DND-41 (cell line): ENCODE results near the gene HPCAL1.

ENCODE experiments used
- ATAC-seq: fragments of 200-7000 bp; cut with Tn5 transposase; 3 replicates; pipeline ENCODE4 v1.9.1; 2021; ENCODE audit warnings: low read depth; ENCODE audit not compliant: insufficient read depth
- DNase-seq: peaks from one replicate; pipeline ENCODE4 v3.0.0-alpha.2; 2020
- H2AFZ ChIP-seq: 2 replicates; pipeline ENCODE4 v1.6.0; 2012; ENCODE audit warnings: low read depth, low read length
- H3K27ac ChIP-seq: 2 replicates; pipeline ENCODE4 v1.5.1; 2012; ENCODE audit warnings: low read length, inconsistent platforms
- H3K27me3 ChIP-seq: fragments of 200-600 bp; sonication (generic); 2 replicates; pipeline ENCODE4 v1.6.0; 2012; ENCODE audit warnings: low read length, mild to moderate bottlenecking, inconsistent platforms; ENCODE audit not compliant: insufficient read depth, poor library complexity
- H3K36me3 ChIP-seq: 2 replicates; pipeline ENCODE4 v1.5.1; 2012; ENCODE audit warnings: low read length, inconsistent platforms; ENCODE audit not compliant: insufficient read depth
- H3K4me1 ChIP-seq: 2 replicates; pipeline ENCODE4 v1.5.1; 2012; ENCODE audit warnings: mild to moderate bottlenecking, low read length; ENCODE audit not compliant: insufficient read depth
- H3K4me2 ChIP-seq: 2 replicates; pipeline ENCODE4 v1.6.0; 2012; ENCODE audit warnings: mild to moderate bottlenecking, moderate library complexity, low read length, inconsistent platforms; ENCODE audit not compliant: insufficient read depth
- H3K4me3 ChIP-seq, 2 experiments: fragments of 200-600 bp in 1 of 2; shearing (Covaris generic) in 1 of 2; 2 replicates each; pipeline ENCODE4 v1.5.1; 2012 to 2016; ENCODE audit warnings: inconsistent platforms in 2 of 2, low read length in 2 of 2, mild to moderate bottlenecking in 2 of 2, low read depth in 1 of 2, moderate library complexity in 1 of 2
- H3K79me2 ChIP-seq: 2 replicates; pipeline ENCODE4 v1.6.0; 2012; ENCODE audit warnings: low read length, inconsistent platforms; ENCODE audit not compliant: insufficient read depth
- H3K9ac ChIP-seq: 2 replicates; pipeline ENCODE4 v1.6.0; 2012; ENCODE audit warnings: low read depth, mild to moderate bottlenecking, inconsistent platforms, low read length, moderate library complexity
- H3K9me3 ChIP-seq: 2 replicates; pipeline ENCODE4 v1.5.1; 2012; ENCODE audit warnings: low read length, moderate library complexity, mild to moderate bottlenecking, inconsistent platforms; ENCODE audit not compliant: insufficient read depth, severe bottlenecking
- H4K20me1 ChIP-seq: 2 replicates; pipeline ENCODE4 v1.6.0; 2012; ENCODE audit warnings: low read length; ENCODE audit not compliant: insufficient read depth
- EZH2 ChIP-seq: IDR thresholded peaks from 3 replicates; pipeline ENCODE4 v1.6.1; 2012; ENCODE audit warnings: borderline replicate concordance, low read depth, mild to moderate bottlenecking, moderate library complexity, low read length, inconsistent platforms; ENCODE audit not compliant: severe bottlenecking
- TF ChIP-seq, protein P1 (sequence below): IDR thresholded peaks from 2 replicates; pipeline ENCODE4 v1.5.1; 2012; ENCODE audit warnings: borderline replicate concordance, low read length, moderate library complexity, mild to moderate bottlenecking; ENCODE audit not compliant: poor library complexity, severe bottlenecking; ENCODE audit errors: extremely low read depth

The HPCAL1 gene

DNA sequence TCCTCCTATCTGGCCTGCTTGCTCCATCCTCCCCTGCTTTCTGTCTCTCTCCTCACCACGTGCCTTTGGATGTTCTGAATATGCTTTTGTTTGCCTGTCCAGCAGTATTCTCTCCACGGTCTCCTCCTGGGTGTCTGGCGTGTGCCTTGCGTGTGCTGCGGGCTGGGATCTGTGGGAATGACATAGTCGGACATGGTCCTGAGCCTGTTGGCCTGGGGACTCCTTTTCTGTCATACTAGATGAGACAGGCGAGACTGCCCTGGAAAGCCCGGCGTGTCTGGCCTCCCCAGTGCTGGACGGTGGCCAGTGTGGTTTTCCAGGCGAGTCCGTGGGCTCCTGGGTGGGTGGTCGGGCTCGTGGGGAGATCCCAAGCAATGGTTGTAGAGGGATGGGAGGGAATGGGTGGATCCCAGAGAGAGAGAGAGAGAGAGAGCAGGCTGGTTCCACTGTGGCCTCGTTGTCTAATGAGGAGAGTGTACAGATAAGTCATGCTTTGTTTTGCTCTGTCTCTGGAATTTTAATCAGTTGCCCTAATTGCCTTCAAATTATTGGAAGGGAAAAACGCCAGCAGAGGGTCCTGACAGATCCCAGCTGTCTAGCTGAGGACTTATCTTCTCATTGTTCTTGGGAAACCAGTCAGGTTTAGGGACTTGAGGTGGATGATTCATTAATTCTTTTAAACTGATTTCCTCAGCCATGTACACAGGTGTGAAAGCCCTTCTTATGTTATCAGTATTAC is 58.3 kb downstream of the HPCAL1 start:
- Histone ChIP-seq H4K20me1 (peaks cover 19% of the 10 kb centered on the region), H2AFZ (no peak overlapping the region), H3K9me3 (no peaks in the 10 kb centered on the region), H3K4me3 (no peak overlapping the region), H3K79me2 (no peaks in the 10 kb centered on the region), H3K36me3 (no peaks in the 10 kb centered on the region), H3K27me3 (no peaks in the 10 kb centered on the region), H3K4me1 (no peaks in the 10 kb centered on the region), H3K27ac (no peak overlapping the region), H3K4me2 (no peak overlapping the region), H3K9ac (no peak overlapping the region)
- ATAC-seq: no peak
- DNase-seq: no peak
- TF ChIP-seq, protein P1, sequence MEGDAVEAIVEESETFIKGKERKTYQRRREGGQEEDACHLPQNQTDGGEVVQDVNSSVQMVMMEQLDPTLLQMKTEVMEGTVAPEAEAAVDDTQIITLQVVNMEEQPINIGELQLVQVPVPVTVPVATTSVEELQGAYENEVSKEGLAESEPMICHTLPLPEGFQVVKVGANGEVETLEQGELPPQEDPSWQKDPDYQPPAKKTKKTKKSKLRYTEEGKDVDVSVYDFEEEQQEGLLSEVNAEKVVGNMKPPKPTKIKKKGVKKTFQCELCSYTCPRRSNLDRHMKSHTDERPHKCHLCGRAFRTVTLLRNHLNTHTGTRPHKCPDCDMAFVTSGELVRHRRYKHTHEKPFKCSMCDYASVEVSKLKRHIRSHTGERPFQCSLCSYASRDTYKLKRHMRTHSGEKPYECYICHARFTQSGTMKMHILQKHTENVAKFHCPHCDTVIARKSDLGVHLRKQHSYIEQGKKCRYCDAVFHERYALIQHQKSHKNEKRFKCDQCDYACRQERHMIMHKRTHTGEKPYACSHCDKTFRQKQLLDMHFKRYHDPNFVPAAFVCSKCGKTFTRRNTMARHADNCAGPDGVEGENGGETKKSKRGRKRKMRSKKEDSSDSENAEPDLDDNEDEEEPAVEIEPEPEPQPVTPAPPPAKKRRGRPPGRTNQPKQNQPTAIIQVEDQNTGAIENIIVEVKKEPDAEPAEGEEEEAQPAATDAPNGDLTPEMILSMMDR: no peak
- no peak for TF ChIP-seq EZH2

DNA sequence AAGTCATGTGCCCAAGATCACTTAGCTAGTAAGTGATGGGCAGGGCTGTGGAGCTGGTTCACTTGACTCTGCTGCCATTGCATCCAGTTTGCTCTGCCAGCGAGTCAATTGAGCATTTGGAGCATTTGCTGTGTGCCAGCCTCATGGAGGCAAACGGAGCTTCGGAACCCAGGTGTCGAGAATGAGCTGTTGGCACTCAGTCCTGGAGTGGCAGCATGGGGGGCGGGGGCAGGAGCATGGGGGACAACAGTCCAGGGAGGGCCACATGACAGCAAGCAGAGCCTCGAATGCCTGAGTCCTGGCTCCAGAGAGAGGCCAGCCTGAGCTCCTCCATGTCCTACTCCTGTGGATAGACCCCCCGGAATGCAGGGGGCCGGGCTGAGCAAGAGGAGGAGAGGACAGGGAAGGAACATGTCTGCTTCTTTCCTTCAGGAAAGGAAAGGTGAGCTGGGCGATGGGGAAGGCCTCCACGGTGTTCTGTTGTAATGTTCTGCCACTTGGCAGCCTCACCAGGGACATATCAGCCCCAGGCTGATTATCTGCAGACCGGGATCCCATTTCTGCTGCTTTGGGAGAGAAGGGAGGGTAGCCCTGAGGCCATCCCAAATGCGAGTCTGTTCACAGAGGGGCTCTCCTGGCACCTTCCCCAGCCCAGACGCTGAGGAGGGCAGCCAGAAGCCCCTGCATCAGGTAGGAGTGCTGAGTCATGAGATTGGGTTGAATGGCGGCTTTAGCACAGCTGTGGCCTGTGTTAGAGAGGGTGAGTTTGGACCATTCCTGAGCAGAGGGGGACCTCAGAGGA is 59.6 kb downstream of the HPCAL1 start:
- no peaks in the 10 kb centered on the region for H3K79me2 ChIP-seq
- no peaks in the 10 kb centered on the region for H3K36me3 ChIP-seq
- no peak for DNase-seq
- no peak overlapping the region for H3K4me2 ChIP-seq
- peaks cover 13% of the 10 kb centered on the region for H4K20me1 ChIP-seq
- no peak overlapping the region for H3K27ac ChIP-seq
- H3K4me3 ChIP-seq: no peak overlapping the region
- H3K27me3 ChIP-seq: no peaks in the 10 kb centered on the region
- no peak overlapping the region for H2AFZ ChIP-seq
- H3K9me3 ChIP-seq: no peaks in the 10 kb centered on the region
- no peaks in the 10 kb centered on the region for H3K4me1 ChIP-seq
- no peak overlapping the region for H3K9ac ChIP-seq
- TF ChIP-seq, protein P1: no peak
- no peak for TF ChIP-seq EZH2
- no peak for ATAC-seq

DNA sequence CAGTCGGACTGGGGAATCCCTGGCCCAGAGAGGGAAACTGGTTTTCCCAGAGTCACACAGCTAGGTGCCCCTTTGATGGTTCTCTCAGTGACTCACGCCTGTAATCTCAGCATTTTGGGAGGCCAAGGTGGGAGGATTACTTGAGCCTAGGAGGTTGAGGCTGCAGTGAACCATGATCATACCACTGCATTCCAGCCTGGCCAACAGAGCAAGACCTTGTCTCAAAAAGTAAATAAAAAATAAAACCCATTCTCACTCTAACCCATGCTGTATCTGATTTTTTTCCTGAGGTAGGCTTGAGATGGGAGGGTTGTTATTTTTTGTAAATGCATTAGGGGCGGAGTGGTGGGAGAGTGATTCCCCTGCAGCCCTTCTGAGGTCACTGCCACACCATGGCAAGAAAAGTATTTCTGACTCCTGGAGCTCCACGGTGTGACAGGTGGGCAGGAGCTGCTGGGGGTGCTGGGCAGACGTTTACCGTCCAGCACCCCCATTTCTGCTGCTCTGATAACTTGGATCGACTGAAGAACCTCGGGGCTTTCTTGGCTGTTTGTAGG is 60.3 kb downstream of the HPCAL1 start:
- DNase-seq: no peak
- no peaks in the 10 kb centered on the region for H3K9me3 ChIP-seq
- TF ChIP-seq EZH2: no peak
- TF ChIP-seq, protein P1: no peak
- no peak overlapping the region for H3K27ac ChIP-seq
- H3K4me1 ChIP-seq: no peaks in the 10 kb centered on the region
- no peaks in the 10 kb centered on the region for H3K27me3 ChIP-seq
- H3K79me2 ChIP-seq: no peaks in the 10 kb centered on the region
- no peaks in the 10 kb centered on the region for H3K36me3 ChIP-seq
- ATAC-seq: no peak
- H3K4me3 ChIP-seq: no peak overlapping the region
- no peak overlapping the region for H3K4me2 ChIP-seq
- H2AFZ ChIP-seq: no peak overlapping the region
- peaks cover 17% of the 10 kb centered on the region for H4K20me1 ChIP-seq
- H3K9ac ChIP-seq: no peak overlapping the region
